CD8-positive, alpha-beta memory T cell (primary cell): ENCODE results near the gene TDP1. TPM values are rescaled to one million over a fixed set of nuclear protein-coding genes. Genes with fewer than 3 reads are reported as not detected.

Experiments
- CTCF ChIA-PET: fragments of 350-600 bp; sonication (Branson Sonifier 250); formaldehyde crosslinking; loops from one replicate; lab custom pipeline; 2021; ENCODE audit warnings: antibody characterized with exemption; lab: Charles Lee
- POLR2A ChIA-PET: fragments of 350-600 bp; sonication (Branson Sonifier 250); formaldehyde crosslinking; loops from one replicate; lab custom pipeline; 2021; ENCODE audit warnings: antibody characterized with exemption; lab: Charles Lee
- DNase-seq, 5 donors: peaks; one replicate each; pipeline versions ENCODE4 v3.0.0 to v3.0.0-alpha.2; 2020 to 2022; ENCODE audit warnings: mixed read lengths in 1 of 5
- H3K27ac ChIP-seq: one replicate; pipeline ENCODE4 v1.7.0; 2013; ENCODE audit warnings: low read depth, mild to moderate bottlenecking, low read length, moderate library complexity
- H3K27me3 ChIP-seq: 2 replicates; pipeline ENCODE4 v1.7.0; 2013; ENCODE audit warnings: low read length, mild to moderate bottlenecking; ENCODE audit not compliant: insufficient read depth, poor library complexity, severe bottlenecking
- H3K36me3 ChIP-seq: 2 replicates; pipeline ENCODE4 v1.7.0; 2013; ENCODE audit warnings: mild to moderate bottlenecking, low read length, moderate library complexity; ENCODE audit not compliant: insufficient read depth
- H3K4me1 ChIP-seq: 2 replicates; pipeline ENCODE4 v1.7.0; 2013; ENCODE audit warnings: mild to moderate bottlenecking, low read length, moderate library complexity; ENCODE audit not compliant: insufficient read depth
- H3K4me3 ChIP-seq: 2 replicates; pipeline ENCODE4 v1.7.0; 2013; ENCODE audit warnings: mild to moderate bottlenecking, low read length
- H3K9me3 ChIP-seq: 2 replicates; pipeline ENCODE4 v1.7.0; 2013; ENCODE audit warnings: mild to moderate bottlenecking, low read length
- H3K27ac Mint-ChIP-seq, 8 donors: one replicate each; pipeline ENCODE4 v1.8.0; 2020 to 2021; ENCODE audit warnings: mixed read lengths in 8 of 8, mild to moderate bottlenecking in 6 of 8, inconsistent platforms in 3 of 8, moderate library complexity in 3 of 8
- H3K27me3 Mint-ChIP-seq, 2 donors: one replicate each; pipeline ENCODE4 v1.8.0; 2020 to 2021; ENCODE audit warnings: mixed read lengths in 2 of 2, mild to moderate bottlenecking in 1 of 2, moderate library complexity in 1 of 2
- H3K36me3 Mint-ChIP-seq, 3 donors: one replicate each; pipeline ENCODE4 v1.8.0; 2020 to 2021; ENCODE audit warnings: mixed read lengths in 3 of 3, inconsistent platforms in 1 of 3, mild to moderate bottlenecking in 1 of 3
- H3K4me1 Mint-ChIP-seq, 3 donors: one replicate each; pipeline ENCODE4 v1.8.0; 2020 to 2021; ENCODE audit warnings: mixed read lengths in 3 of 3, inconsistent platforms in 1 of 3, mild to moderate bottlenecking in 1 of 3
- H3K4me3 Mint-ChIP-seq, 7 donors: one replicate each; pipeline ENCODE4 v1.8.0; 2020 to 2021; ENCODE audit warnings: mixed read lengths in 7 of 7, mild to moderate bottlenecking in 6 of 7, moderate library complexity in 4 of 7, inconsistent platforms in 2 of 7
- H3K9me3 Mint-ChIP-seq, 5 donors: one replicate each; pipeline ENCODE4 v1.8.0; 2020 to 2022; ENCODE audit warnings: mixed read lengths in 5 of 5, mild to moderate bottlenecking in 3 of 5, moderate library complexity in 2 of 5, inconsistent platforms in 1 of 5
- polyA plus RNA-seq: library from polyadenylated mRNA; unstranded; fragments of 300-500 nt; fragmentation: Illumina TruSeq; gene quantifications from one replicate; pipeline ENCODE4 v1.2.3, GENCODE V29; 2021
- total RNA-seq, 2 experiments: library from RNA; stranded (reverse); gene quantifications; one replicate each; pipeline ENCODE4 v1.2.3, GENCODE V29; 2021

The TDP1 gene
- total and polyA plus RNA-seq, 3 experiments from 2014 or later = 38.7 to 84.2 (median 82.2) TPM

DNA sequence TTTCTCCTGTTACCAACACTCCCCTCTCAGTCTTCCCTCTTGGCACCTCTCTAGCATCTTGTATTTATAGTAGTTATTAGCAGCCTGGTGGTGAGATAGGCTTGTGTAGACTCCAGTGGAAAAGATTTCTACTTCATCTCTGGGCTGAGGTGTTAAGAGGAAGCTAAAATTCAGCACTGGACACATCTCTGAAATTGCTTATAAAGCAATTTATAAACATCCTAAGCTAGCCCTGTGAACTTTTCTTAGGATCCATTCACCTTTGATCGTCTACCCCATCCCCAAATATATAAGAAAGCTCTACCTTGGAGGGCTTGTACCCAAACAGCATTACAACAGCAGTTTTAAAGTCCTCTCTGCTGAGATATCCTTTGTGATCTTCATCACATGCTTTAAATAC, 2.1 kb upstream of the TDP1 start:
- Histone ChIP-seq H3K9me3 (no peaks in the 10 kb centered on the region), H3K27ac (no peak overlapping the region), H3K36me3 (no peaks in the 10 kb centered on the region), H3K4me3 (no peak overlapping the region), H3K27me3 (no peaks in the 10 kb centered on the region), H3K4me1 (peaks cover 31% of the 10 kb centered on the region)
- POLR2A ChIA-PET = no interaction called here
- Mint-ChIP-seq H3K27ac (peak overlapping the region in 6 of 8 donors; percentile 23 to 99 (median 96)), H3K9me3 (no peaks in the 10 kb centered on the region), H3K4me3 (peak overlapping the region; percentile 38 to 97 (median 94)), H3K4me1 (peaks cover 36 to 45% (median 38%) of the 10 kb centered on the region in 3 donors), H3K36me3 (peaks cover 2 to 28% (median 4%) of the 10 kb centered on the region in 3 donors), H3K27me3 (no peaks in the 10 kb centered on the region)
- DNase-seq = no peak
- CTCF ChIA-PET = interaction anchor here (0.6 kb wide), 1 partner anchor 788 kb away, joined by 3 read pairs; no protein-coding TSS in a partner anchor

DNA sequence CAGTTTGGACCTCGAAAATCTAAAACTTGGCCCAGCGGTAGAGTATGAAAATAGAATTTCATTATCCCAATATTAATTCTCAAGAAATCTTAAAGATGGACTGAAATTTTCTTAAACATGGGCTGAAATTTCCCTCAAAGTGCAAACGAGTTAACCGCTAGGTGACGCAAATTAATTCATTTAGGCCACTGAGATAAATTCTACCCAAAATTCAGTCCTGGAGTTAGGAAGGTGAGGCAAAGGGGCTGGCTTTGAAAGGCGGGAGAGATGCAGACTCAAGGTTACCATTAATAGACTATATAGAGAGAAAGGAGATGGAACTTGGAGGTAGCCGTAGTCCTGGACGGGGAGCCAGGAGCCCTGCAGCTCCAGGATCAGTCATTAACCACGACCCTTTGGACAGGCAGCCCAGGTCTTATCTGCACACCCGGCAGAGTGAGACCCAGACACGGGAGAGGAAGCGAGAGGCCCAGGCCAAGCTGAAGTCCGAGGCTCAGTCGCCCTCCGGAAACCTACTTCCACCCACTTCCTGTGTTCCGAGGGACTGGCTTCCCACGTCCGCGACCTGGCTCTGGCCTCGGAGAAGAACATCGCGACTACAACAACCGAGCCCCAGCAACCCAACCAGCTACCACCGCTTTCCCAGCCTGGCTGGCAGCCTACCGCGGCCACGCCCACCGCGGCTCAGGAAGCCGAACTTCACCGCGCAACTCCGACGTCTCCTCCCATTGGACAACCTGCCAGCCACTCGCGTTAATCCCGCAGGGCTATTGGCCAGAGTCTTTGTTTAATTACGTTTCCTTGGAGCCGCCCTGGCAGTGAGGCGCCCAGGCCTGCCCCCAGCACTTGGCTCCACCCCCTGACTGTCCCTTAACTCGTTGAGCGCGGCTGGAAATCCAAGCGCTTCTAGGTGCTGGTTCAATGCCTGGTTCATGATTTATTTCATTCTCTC, 1.4 kb upstream of the TDP1 start, which contains the start of gene EFCAB11:
Gene EFCAB11 (minus strand): TSS at position 661 of the 952 bp plus-strand sequence. CDS start 70 bp downstream, at position 591.
- peaks cover 37% of the 10 kb centered on the region for H3K4me1 ChIP-seq
- no peaks in the 10 kb centered on the region for H3K27me3 Mint-ChIP-seq
- ChIA-PET POLR2A (interaction anchor here (1.5 to 1.6 kb wide), 2 partner anchors 302 to 428 kb away, joined by 4 to 7 read pairs; partner anchors contain the start of gene PSMC1), CTCF (interaction anchor here (0.6 to 0.9 kb wide), 2 partner anchors 15 to 789 kb away, joined by 3 read pairs; no protein-coding TSS in a partner anchor)
- H3K36me3 ChIP-seq = no peaks in the 10 kb centered on the region
- peak within 1 kb of the TSS; percentile 98 for H3K27ac ChIP-seq
- peak within 1 kb of the TSS; percentile 87 to 97 (median 94) for H3K4me3 Mint-ChIP-seq
- peaks cover 0 to 31% (median 3%) of the 10 kb centered on the region in 3 donors for H3K36me3 Mint-ChIP-seq
- H3K27ac Mint-ChIP-seq = peak within 1 kb of the TSS; percentile 88 to 99 (median 96)
- peaks cover 42 to 52% (median 44%) of the 10 kb centered on the region in 3 donors for H3K4me1 Mint-ChIP-seq
- H3K9me3 Mint-ChIP-seq = no peaks in the 10 kb centered on the region
- no peaks in the 10 kb centered on the region for H3K27me3 ChIP-seq
- peak within 1 kb of the TSS; percentile 92 for H3K4me3 ChIP-seq
- no peaks in the 10 kb centered on the region for H3K9me3 ChIP-seq
- DNase-seq = peak; percentile 90 to 97 (median 96)

DNA sequence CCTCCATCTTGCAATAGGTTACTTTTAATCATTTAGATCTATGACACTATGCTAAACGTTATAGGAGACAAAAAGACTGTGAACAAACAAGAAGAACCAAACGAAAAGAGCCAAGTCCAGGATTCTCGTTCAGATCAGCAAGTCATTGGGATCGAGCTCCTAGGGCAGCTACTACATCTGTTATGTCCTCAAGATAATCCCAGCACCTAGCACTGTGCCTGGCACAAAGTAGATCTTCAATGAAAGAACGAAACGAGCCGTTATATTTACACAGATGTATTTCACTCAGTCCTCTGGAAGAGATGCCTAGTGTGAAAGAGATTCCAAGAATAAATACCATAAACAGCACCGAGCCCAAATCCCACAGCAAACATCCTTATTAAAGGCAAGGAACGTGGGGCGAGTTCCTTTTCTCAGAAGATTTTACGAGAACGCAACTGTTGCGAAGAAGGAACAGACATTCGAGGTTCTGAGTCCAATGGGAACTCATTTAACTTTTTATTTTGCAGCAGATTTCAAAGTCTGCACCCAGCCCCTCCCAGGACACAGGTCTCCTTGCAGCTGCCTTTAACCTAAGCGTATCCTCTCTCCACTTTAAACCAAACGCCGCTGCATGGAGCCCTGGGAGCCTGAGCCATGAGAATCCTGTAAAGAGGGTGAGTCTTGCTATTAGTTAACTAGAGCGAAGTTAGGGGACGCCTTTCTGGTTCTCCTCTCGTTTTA, 544 bp upstream of the TDP1 start:
- no peaks in the 10 kb centered on the region for H3K9me3 Mint-ChIP-seq
- H3K4me3 ChIP-seq = peak overlapping the region; percentile 92
- POLR2A ChIA-PET = interaction anchor here (0.5 to 1.6 kb wide), 3 partner anchors 107 to 428 kb away, joined by 3 to 7 read pairs (median 4); partner anchors contain the start of gene PSMC1
- peak overlapping the region; percentile 98 for H3K27ac ChIP-seq
- H3K27me3 Mint-ChIP-seq = no peaks in the 10 kb centered on the region
- H3K27ac Mint-ChIP-seq = peak overlapping the region; percentile 88 to 99 (median 96)
- H3K36me3 ChIP-seq = no peaks in the 10 kb centered on the region
- CTCF ChIA-PET = interaction anchor here (0.9 to 3.7 kb wide), 3 partner anchors 16 to 17 kb away, joined by 3 to 27 read pairs (median 14); no protein-coding TSS in a partner anchor
- DNase-seq = no peak
- no peaks in the 10 kb centered on the region for H3K9me3 ChIP-seq
- peak overlapping the region; percentile 87 to 97 (median 94) for H3K4me3 Mint-ChIP-seq
- H3K4me1 ChIP-seq = peaks cover 45% of the 10 kb centered on the region
- H3K27me3 ChIP-seq = no peaks in the 10 kb centered on the region
- peaks cover 0 to 30% (median 2%) of the 10 kb centered on the region in 3 donors for H3K36me3 Mint-ChIP-seq
- H3K4me1 Mint-ChIP-seq = peaks cover 49 to 61% (median 52%) of the 10 kb centered on the region in 3 donors

DNA sequence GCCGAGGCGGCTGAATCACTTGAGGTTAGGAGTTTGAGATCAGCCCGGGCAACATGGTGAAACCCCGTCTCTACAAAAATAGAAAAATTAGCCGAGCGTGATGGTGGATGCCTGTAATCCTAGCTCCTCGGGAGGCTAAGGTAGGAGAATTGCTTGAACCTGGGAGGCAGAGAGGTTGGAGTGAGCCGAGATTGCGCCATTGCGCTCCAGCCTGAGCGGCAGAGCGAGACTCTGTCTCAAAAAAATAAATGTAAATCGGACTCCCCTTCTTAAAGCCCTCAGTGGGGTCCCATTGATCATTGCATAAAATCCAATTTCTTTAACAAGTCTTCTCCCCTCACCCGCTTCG, 908 bp downstream of the TDP1 start:
- ChIA-PET POLR2A (interaction anchor here (0.6 to 0.7 kb wide), 4 partner anchors 15 to 543 kb away, joined by 3 to 8 read pairs (median 4); partner anchors contain the start of gene PSMC1), CTCF (interaction anchor here (0.7 to 3.7 kb wide), 6 partner anchors 10 to 802 kb away, joined by 3 to 27 read pairs (median 3); no protein-coding TSS in a partner anchor)
- H3K36me3 ChIP-seq = no peaks in the 10 kb centered on the region
- Mint-ChIP-seq H3K4me3 (peak overlapping the region; percentile 87 to 97 (median 93)), H3K27ac (peak overlapping the region; percentile 97 to 99 (median 99)), H3K36me3 (peaks cover 0 to 33% (median 0%) of the 10 kb centered on the region in 3 donors), H3K27me3 (no peaks in the 10 kb centered on the region), H3K4me1 (peaks cover 62 to 75% (median 67%) of the 10 kb centered on the region in 3 donors), H3K9me3 (no peaks in the 10 kb centered on the region)
- H3K27me3 ChIP-seq = no peaks in the 10 kb centered on the region
- H3K4me1 ChIP-seq = peaks cover 57% of the 10 kb centered on the region
- H3K4me3 ChIP-seq = peak overlapping the region; percentile 92
- no peak for DNase-seq
- H3K27ac ChIP-seq = peak overlapping the region; percentile 98
- H3K9me3 ChIP-seq = no peaks in the 10 kb centered on the region

DNA sequence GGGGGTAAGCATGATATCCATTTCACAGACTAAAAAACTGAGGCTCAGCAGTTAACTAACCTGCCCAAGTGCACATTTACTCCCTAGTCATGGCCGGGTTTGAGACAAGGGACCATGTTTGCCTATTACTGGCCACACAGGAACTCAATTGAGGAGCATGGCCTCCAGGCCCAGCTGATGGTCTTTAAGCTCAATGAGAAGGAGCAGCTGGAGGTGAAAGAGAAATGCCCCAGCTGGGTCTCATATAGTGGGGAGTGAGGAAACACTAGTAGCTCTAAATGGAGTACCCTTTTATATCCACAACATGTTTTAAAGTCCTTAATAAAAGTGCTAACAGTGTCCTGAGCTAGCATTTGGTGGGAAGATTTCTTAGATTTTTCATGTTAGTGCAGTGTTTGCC, 1.6 kb downstream of the TDP1 start:
- no peaks in the 10 kb centered on the region for H3K36me3 ChIP-seq
- no peak overlapping the region for H3K27ac ChIP-seq
- Mint-ChIP-seq H3K36me3 (peaks cover 0 to 35% (median 0%) of the 10 kb centered on the region in 3 donors), H3K27ac (peak overlapping the region in 7 of 8 donors; percentile 97 to 99 (median 99)), H3K9me3 (no peaks in the 10 kb centered on the region), H3K4me3 (peak overlapping the region; percentile 87 to 97 (median 93)), H3K27me3 (no peaks in the 10 kb centered on the region), H3K4me1 (peaks cover 63 to 79% (median 72%) of the 10 kb centered on the region in 3 donors)
- DNase-seq = no peak
- no peaks in the 10 kb centered on the region for H3K9me3 ChIP-seq
- peak overlapping the region; percentile 92 for H3K4me3 ChIP-seq
- no peaks in the 10 kb centered on the region for H3K27me3 ChIP-seq
- ChIA-PET CTCF (interaction anchor here (0.9 to 3.7 kb wide), 3 partner anchors 9 to 18 kb away, joined by 3 to 27 read pairs (median 14); no protein-coding TSS in a partner anchor), POLR2A (no interaction called here)
- peaks cover 57% of the 10 kb centered on the region for H3K4me1 ChIP-seq

DNA sequence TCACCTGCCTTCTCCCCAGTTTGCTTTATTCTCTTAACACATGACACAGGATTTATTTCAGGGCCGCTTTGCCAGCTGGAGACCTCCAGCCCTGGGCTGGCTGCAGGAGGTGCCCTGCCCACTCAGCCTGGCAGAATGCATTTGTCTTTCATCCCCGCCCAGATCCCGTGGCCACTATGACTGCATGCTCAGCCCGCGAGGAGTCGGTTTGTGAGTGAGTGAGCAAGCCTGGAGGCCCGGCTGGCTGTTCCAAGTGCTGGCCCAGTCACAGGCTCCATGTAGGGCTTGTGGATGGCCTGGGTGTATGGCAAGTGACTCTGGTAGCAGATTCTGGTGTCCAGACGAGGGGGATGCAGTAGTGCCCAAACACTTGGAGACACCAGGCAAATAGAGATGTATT, 2.1 kb downstream of the TDP1 start:
- Histone ChIP-seq H3K27me3 (no peaks in the 10 kb centered on the region), H3K4me3 (no peak overlapping the region), H3K36me3 (no peaks in the 10 kb centered on the region), H3K27ac (no peak overlapping the region), H3K9me3 (no peaks in the 10 kb centered on the region), H3K4me1 (peaks cover 57% of the 10 kb centered on the region)
- H3K4me3 Mint-ChIP-seq = peak overlapping the region in 4 of 7 donors; percentile 87 to 96 (median 90)
- DNase-seq = no peak
- H3K4me1 Mint-ChIP-seq = peaks cover 63 to 79% (median 72%) of the 10 kb centered on the region in 3 donors
- H3K27me3 Mint-ChIP-seq = no peaks in the 10 kb centered on the region
- H3K27ac Mint-ChIP-seq = peak overlapping the region in 6 of 8 donors; percentile 57 to 99 (median 98)
- ChIA-PET CTCF (interaction anchor here (0.9 to 3.7 kb wide), 3 partner anchors 9 to 18 kb away, joined by 3 to 27 read pairs (median 14); no protein-coding TSS in a partner anchor), POLR2A (no interaction called here)
- no peaks in the 10 kb centered on the region for H3K9me3 Mint-ChIP-seq
- peaks cover 0 to 39% (median 0%) of the 10 kb centered on the region in 3 donors for H3K36me3 Mint-ChIP-seq

DNA sequence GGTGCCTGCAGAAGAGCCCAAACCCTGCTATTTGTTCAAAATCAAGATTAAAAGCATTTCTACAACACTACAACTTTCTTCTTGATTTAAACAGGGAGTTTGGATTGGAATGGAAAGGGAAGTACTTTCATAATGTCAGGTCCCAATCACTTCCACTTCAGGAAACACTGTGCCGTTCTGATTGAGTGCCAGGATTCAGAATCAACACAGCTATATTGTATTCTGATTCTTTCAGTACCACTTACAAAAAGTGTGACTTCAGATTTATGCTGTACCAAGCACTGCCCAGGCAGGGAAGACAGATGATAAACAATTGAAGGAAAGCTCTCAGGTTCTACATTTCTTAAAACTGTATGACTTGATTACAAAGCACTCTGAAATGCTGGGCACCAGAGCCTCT, 3.2 kb downstream of the TDP1 start:
- no peak overlapping the region for H3K4me3 Mint-ChIP-seq
- H3K9me3 Mint-ChIP-seq = no peaks in the 10 kb centered on the region
- H3K27ac ChIP-seq = no peak overlapping the region
- no peaks in the 10 kb centered on the region for H3K27me3 Mint-ChIP-seq
- CTCF ChIA-PET = interaction anchor here (2.3 to 3.7 kb wide), 2 partner anchors 13 to 20 kb away, joined by 6 to 27 read pairs; no protein-coding TSS in a partner anchor
- peaks cover 9% of the 10 kb centered on the region for H3K36me3 ChIP-seq
- H3K27ac Mint-ChIP-seq = peak overlapping the region in 3 of 8 donors; percentile 19 to 46 (median 29)
- H3K36me3 Mint-ChIP-seq = peaks cover 2 to 51% (median 6%) of the 10 kb centered on the region in 3 donors
- no peak for DNase-seq
- no peaks in the 10 kb centered on the region for H3K27me3 ChIP-seq
- no peak overlapping the region for H3K4me3 ChIP-seq
- peaks cover 66 to 82% (median 79%) of the 10 kb centered on the region in 3 donors for H3K4me1 Mint-ChIP-seq
- H3K4me1 ChIP-seq = peaks cover 55% of the 10 kb centered on the region
- POLR2A ChIA-PET = no interaction called here
- no peaks in the 10 kb centered on the region for H3K9me3 ChIP-seq
